H1 (cell line): ENCODE results near the gene SAFB. TPM values are rescaled to one million over a fixed set of nuclear protein-coding genes. Genes with fewer than 3 reads are reported as not detected.
A peak's percentile ranks its signal among the peaks of the same experiment; 100 is the strongest.

ENCODE experiments used
- CTCF ChIA-PET: fragments of 300-600 bp; sonication (Branson Sonifier 250); formaldehyde crosslinking; loops from one replicate; lab custom pipeline; 2021; ENCODE audit not compliant: partially characterized antibody; lab: Charles Lee
- POLR2A ChIA-PET: fragments of 300-600 bp; sonication (Branson Sonifier 250); formaldehyde crosslinking; loops from one replicate; lab custom pipeline; 2021; ENCODE audit warnings: inconsistent platforms; ENCODE audit not compliant: partially characterized antibody; lab: Charles Lee
- DNase-seq, 2 experiments: peaks; one replicate each; pipeline versions ENCODE4 v3.0.0 to v3.0.0-alpha.2; 2010 to 2022; ENCODE audit warnings: low spot score in 2 of 2, low read depth in 1 of 2, mixed read lengths in 1 of 2
- FAIRE-seq: peaks from 2 replicates; lab custom pipeline; 2011; peaks lifted over from hg19 to GRCh38; lab: Jason Lieb, UNC
- H2AFZ ChIP-seq: 2 replicates; pipeline ENCODE4 v1.8.1; 2012; ENCODE audit warnings: low read length, inconsistent platforms
- H2AK5ac ChIP-seq: 2 replicates; pipeline ENCODE4 v1.6.1; 2013; ENCODE audit warnings: low read depth, low read length
- H2BK120ac ChIP-seq: replicated peaks from 2 replicates; pipeline ENCODE3; 2013; ENCODE audit warnings: low read depth, low read length, inconsistent platforms
- H2BK12ac ChIP-seq: 2 replicates; pipeline ENCODE4 v1.6.1; 2013; ENCODE audit warnings: low read depth, low read length
- H2BK15ac ChIP-seq: 2 replicates; pipeline ENCODE4 v1.6.1; 2013; ENCODE audit warnings: low read length
- H2BK20ac ChIP-seq: 2 replicates; pipeline ENCODE4 v1.6.1; 2013; ENCODE audit warnings: low read length
- H2BK5ac ChIP-seq: 2 replicates; pipeline ENCODE4 v1.6.1; 2013; ENCODE audit warnings: low read depth, low read length
- H3K14ac ChIP-seq: 2 replicates; pipeline ENCODE4 v1.6.1; 2013; ENCODE audit warnings: inconsistent platforms; ENCODE audit not compliant: insufficient read length
- H3K18ac ChIP-seq: 2 replicates; pipeline ENCODE4 v1.6.1; 2013; ENCODE audit warnings: low read length; ENCODE audit errors: extremely low read depth
- H3K23ac ChIP-seq: 2 replicates; pipeline ENCODE4 v1.6.1; 2013; ENCODE audit warnings: inconsistent platforms; ENCODE audit not compliant: insufficient read length
- H3K23me2 ChIP-seq: 2 replicates; pipeline ENCODE4 v1.6.1; 2013; ENCODE audit warnings: low read depth, low read length
- H3K27ac ChIP-seq: 2 replicates; pipeline ENCODE4 v1.6.1; 2011; ENCODE audit warnings: low read depth, low read length, inconsistent platforms
- H3K27me3 ChIP-seq, 4 experiments: replicated peaks in 1 of 4; 1 replicate in 1 of 4; 2 replicates in 3 of 4; pipeline versions ENCODE4 v1.6.1 to v1.8.1; 2011 to 2013; ENCODE audit warnings: low read length in 3 of 4, mild to moderate bottlenecking in 3 of 4, inconsistent platforms in 2 of 4, mixed read lengths in 2 of 4, moderate library complexity in 1 of 4; ENCODE audit not compliant: control insufficient read depth in 3 of 4, insufficient read depth in 3 of 4; ENCODE audit errors: extremely low read depth in 1 of 4
- H3K36me3 ChIP-seq, 4 experiments: 2 replicates each; pipeline versions ENCODE4 v1.6.1 to v1.8.1; 2011 to 2013; ENCODE audit warnings: mild to moderate bottlenecking in 4 of 4, low read length in 3 of 4, moderate library complexity in 2 of 4, control low read depth in 1 of 4, inconsistent platforms in 1 of 4; ENCODE audit not compliant: insufficient read depth in 4 of 4, control insufficient read depth in 2 of 4
- H3K4ac ChIP-seq: replicated peaks from 2 replicates; pipeline ENCODE3; 2013; ENCODE audit warnings: low read length, low read depth, mixed read lengths, inconsistent platforms; ENCODE audit not compliant: insufficient read length
- H3K4me1 ChIP-seq, 4 experiments: replicated peaks in 1 of 4; 1 replicate in 1 of 4; 2 replicates in 3 of 4; pipeline versions ENCODE4 v1.6.1 to v1.8.1; 2011 to 2013; ENCODE audit warnings: low read length in 3 of 4, inconsistent platforms in 2 of 4, mixed read lengths in 1 of 4; ENCODE audit not compliant: insufficient read depth in 4 of 4, control insufficient read depth in 3 of 4
- H3K4me2 ChIP-seq, 2 experiments: 2 replicates each; pipeline versions ENCODE4 v1.6.1 to v1.8.1; 2011 to 2013; ENCODE audit warnings: low read depth in 2 of 2, low read length in 2 of 2, control low read depth in 1 of 2, inconsistent platforms in 1 of 2, mild to moderate bottlenecking in 1 of 2; ENCODE audit not compliant: insufficient read depth in 1 of 2
- H3K4me3 ChIP-seq, 4 experiments: fragments of 200-600, 300-600 bp in 1 of 4; sonication (generic), shearing (Covaris generic), sonication (Bioruptor Twin) in 1 of 4; 2 replicates each; pipeline versions ENCODE4 v1.5.1 to v1.8.1; 2011 to 2016; ENCODE audit warnings: low read length in 4 of 4, low read depth in 3 of 4, control low read depth in 2 of 4, inconsistent platforms in 2 of 4, mild to moderate bottlenecking in 2 of 4, mixed read lengths in 1 of 4, moderate library complexity in 1 of 4; ENCODE audit not compliant: insufficient read depth in 2 of 4; ENCODE audit errors: extremely low read depth in 1 of 4
- H3K56ac ChIP-seq: replicated peaks from 2 replicates; pipeline ENCODE3; 2013; ENCODE audit warnings: low read depth, mild to moderate bottlenecking, mixed read lengths, low read length, inconsistent platforms; ENCODE audit not compliant: insufficient read length
- H3K79me1 ChIP-seq: 2 replicates; pipeline ENCODE4 v1.6.1; 2013; ENCODE audit warnings: low read depth, low read length, control low read depth
- H3K79me2 ChIP-seq, 2 experiments: 2 replicates each; pipeline versions ENCODE4 v1.6.1 to v1.8.1; 2012 to 2013; ENCODE audit warnings: low read length in 2 of 2, mild to moderate bottlenecking in 2 of 2, inconsistent platforms in 1 of 2; ENCODE audit not compliant: insufficient read depth in 2 of 2, control insufficient read depth in 1 of 2
- H3K9ac ChIP-seq, 4 experiments: replicated peaks in 1 of 4; 1 replicate in 1 of 4; 2 replicates in 3 of 4; pipeline versions ENCODE4 v1.6.1 to v1.8.1; 2011 to 2013; ENCODE audit warnings: low read depth in 3 of 4, low read length in 3 of 4, control low read depth in 2 of 4, mild to moderate bottlenecking in 2 of 4, moderate library complexity in 2 of 4, inconsistent platforms in 1 of 4; ENCODE audit errors: extremely low read depth in 1 of 4
- H3K9me3 ChIP-seq, 2 experiments: 2 replicates each; pipeline versions ENCODE4 v1.6.1 to v1.8.1; 2012 to 2013; ENCODE audit warnings: mild to moderate bottlenecking in 2 of 2, moderate library complexity in 2 of 2, control low read depth in 1 of 2, inconsistent platforms in 1 of 2, low read depth in 1 of 2, low read length in 1 of 2, mixed read lengths in 1 of 2; ENCODE audit not compliant: insufficient read depth in 2 of 2
- H4K20me1 ChIP-seq, 2 experiments: replicated peaks in 1 of 2; 2 replicates each; pipeline versions ENCODE3 to v1.8.1; 2011 to 2013; ENCODE audit warnings: inconsistent platforms in 2 of 2, low read length in 2 of 2, mild to moderate bottlenecking in 1 of 2; ENCODE audit not compliant: insufficient read depth in 2 of 2, control insufficient read depth in 1 of 2
- H4K5ac ChIP-seq: 2 replicates; pipeline ENCODE4 v1.6.1; 2013; ENCODE audit warnings: low read length, low read depth, mixed read lengths, inconsistent platforms; ENCODE audit not compliant: insufficient read length
- H4K8ac ChIP-seq: 2 replicates; pipeline ENCODE4 v1.8.0; 2013; ENCODE audit warnings: mild to moderate bottlenecking, moderate library complexity, low read length, inconsistent platforms; ENCODE audit not compliant: insufficient read depth; ENCODE audit errors: extremely low read depth
- H4K91ac ChIP-seq: replicated peaks from 2 replicates; pipeline ENCODE3; 2013; ENCODE audit warnings: low read length, mixed read lengths, inconsistent platforms; ENCODE audit not compliant: insufficient read length
- CBX5 ChIP-seq: fragments of 300-800, 300-1000 bp; sonication (generic); IDR thresholded peaks from 2 replicates; pipeline ENCODE4 v1.7.1; 2016; ENCODE audit warnings: antibody characterized with exemption, low read length, low read depth
- CREB1 ChIP-seq: IDR thresholded peaks from 2 replicates; pipeline ENCODE4 v1.6.1; 2012; ENCODE audit warnings: inconsistent platforms
- GABPA ChIP-seq: IDR thresholded peaks from 2 replicates; pipeline ENCODE4 v1.6.1; 2011; ENCODE audit warnings: mild to moderate bottlenecking, low read length, moderate library complexity, borderline replicate concordance; ENCODE audit not compliant: insufficient read depth
- KDM4A ChIP-seq: IDR thresholded peaks from one replicate; pipeline ENCODE4 v1.7.1; 2012; ENCODE audit warnings: low read depth, mild to moderate bottlenecking, moderate library complexity, low read length, inconsistent platforms; ENCODE audit not compliant: severe bottlenecking
- RNF2 ChIP-seq: fragments of 200-900, 300-1000 bp; sonication (generic); IDR thresholded peaks from 2 replicates; pipeline ENCODE4 v1.7.1; 2016; ENCODE audit warnings: borderline replicate concordance, low read depth, mild to moderate bottlenecking, antibody characterized with exemption, low read length; ENCODE audit not compliant: poor library complexity, severe bottlenecking; ENCODE audit errors: missing control alignments
- SIN3A ChIP-seq, 2 experiments: IDR thresholded peaks in 1 of 2; conservative IDR thresholded peaks in 1 of 2; 2 replicates each; pipeline ENCODE4 v1.6.1; 2011 to 2012; ENCODE audit warnings: low read length in 2 of 2, improper control_type of control experiment in 1 of 2, low read depth in 1 of 2, mild to moderate bottlenecking in 1 of 2
- ZNF274 ChIP-seq: IDR thresholded peaks from 2 replicates; pipeline ENCODE4 v1.7.0; 2012; ENCODE audit warnings: low read length, borderline replicate concordance; ENCODE audit errors: extremely low read depth
- WGBS, 2 experiments: shearing (Covaris generic) in 1 of 2; methylation state at CpG; one replicate each; pipeline versions ENCODE4 v1.1.6 to v1.1.7; 2013 to 2015; ENCODE audit warnings: low lambda C conversion rate in 2 of 2, mixed read lengths in 2 of 2, inconsistent platforms in 1 of 2, low coverage in 1 of 2, missing lambda C conversion rate in 1 of 2; ENCODE audit not compliant: insufficient replicate concordance in 2 of 2, insufficient coverage in 1 of 2, insufficient read length in 1 of 2; ENCODE audit errors: extremely low coverage in 1 of 2, missing lambda C conversion rate in 1 of 2; 5-methylcytosine and 5-hydroxymethylcytosine counted together
- polyA plus RNA-seq, 7 experiments: library from polyadenylated mRNA; depleted of rRNA in 3 of 7; stranded (reverse) in 5 of 7; unstranded in 2 of 7; fragments of >200 nt in 5 of 7; fragments of 200-250 nt in 2 of 7; gene quantifications; 1 replicate in 5 of 7; 2 replicates in 1 of 7; 4 replicates in 1 of 7; pipeline versions ENCODE4 v1.2.1 to v1.2.3, GENCODE V29; 2011 to 2013; ENCODE audit warnings: missing spikeins in 2 of 7, mixed read lengths in 2 of 7
- total RNA-seq: library from RNA; stranded (reverse); fragmentation: NEBNext Ultra II Directional; extraction: Animal tissue kit (Norgen Biotek cat#: 25700); gene quantifications from 2 replicates; pipeline ENCODE4 v1.2.1, GENCODE V29; 2021
- TF ChIP-seq, protein P1 (sequence below): IDR thresholded peaks from 2 replicates; pipeline ENCODE4 v1.6.1; 2011; ENCODE audit warnings: low read depth, mild to moderate bottlenecking, low read length; ENCODE audit not compliant: insufficient read depth

SAFB gene
- total and polyA plus RNA-seq, 2 of the 8 experiments (the other 6 are each of a cell fraction or from before 2014, with no cell fraction given), result 27.0 to 110 TPM

GRCh38 chr19:5717215-5717935, 94.5 kb downstream of the SAFB start:
- no peak overlapping the region for H4K5ac ChIP-seq
- peaks cover 10 to 13% of the 10 kb centered on the region in 2 experiments for H4K20me1 ChIP-seq
- no peak overlapping the region for H3K23ac ChIP-seq
- H2BK120ac ChIP-seq, result no peak overlapping the region
- H2BK12ac ChIP-seq, result no peak overlapping the region
- no peak overlapping the region for H3K14ac ChIP-seq
- peaks cover 13% of the 10 kb centered on the region for H3K79me1 ChIP-seq
- no peaks in the 10 kb centered on the region; a peak in 2 of 7 replicates for H3K4me1 ChIP-seq
- H3K18ac ChIP-seq, result no peak overlapping the region
- H4K8ac ChIP-seq, result no peak overlapping the region
- DNase-seq (no peak), FAIRE-seq (no peak)
- H2BK15ac ChIP-seq, result no peak overlapping the region
- no peak overlapping the region for H3K56ac ChIP-seq
- no peak overlapping the region for H4K91ac ChIP-seq
- peak overlapping the region; percentile 37 to 55; a peak in 2 of 4 replicates for H3K4me2 ChIP-seq
- H3K9ac ChIP-seq, result no peak overlapping the region; a peak in 1 of 7 replicates
- H2AK5ac ChIP-seq, result no peak overlapping the region
- no peak overlapping the region for H2AFZ ChIP-seq
- H2BK20ac ChIP-seq, result no peak overlapping the region
- H3K27ac ChIP-seq, result no peak overlapping the region; the same call in 1 of the 2 replicates
- no peaks in the 10 kb centered on the region for H3K9me3 ChIP-seq
- no peak for TF ChIP-seq SIN3A (conservative IDR thresholded peaks at IDR 0.05 in 1 of 2, IDR thresholded peaks at IDR 0.05 in 1 of 2; ENCODE audit: low read depth in 1 of 2, low read length in 2 of 2)
- TF ChIP-seq ZNF274, result no peak
- TF ChIP-seq, protein P1, sequence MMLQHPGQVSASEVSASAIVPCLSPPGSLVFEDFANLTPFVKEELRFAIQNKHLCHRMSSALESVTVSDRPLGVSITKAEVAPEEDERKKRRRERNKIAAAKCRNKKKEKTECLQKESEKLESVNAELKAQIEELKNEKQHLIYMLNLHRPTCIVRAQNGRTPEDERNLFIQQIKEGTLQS, result no peak
- no peak for TF ChIP-seq KDM4A
- no peak for TF ChIP-seq RNF2
- TF ChIP-seq GABPA, result no peak
- TF ChIP-seq CBX5, result no peak
- no peak for TF ChIP-seq CREB1
- H3K36me3 ChIP-seq, result peaks cover 12 to 27% (median 20%) of the 10 kb centered on the region in 4 experiments
- 94% methylated on average over 7 of the region's 8 CpGs; no CpG with 5 or more reads in 1 of the 2 experiments for WGBS, 2 experiments
- no peak overlapping the region for H2BK5ac ChIP-seq
- peaks cover 34 to 49% of the 10 kb centered on the region in 2 experiments for H3K79me2 ChIP-seq
- H3K23me2 ChIP-seq, result peaks cover 7% of the 10 kb centered on the region
- H3K27me3 ChIP-seq, result no peaks in the 10 kb centered on the region
- ChIA-PET CTCF (interaction anchor here (1.2 to 4.0 kb wide), 2 partner anchors 10 to 28 kb away, joined by 3 to 17 read pairs; partner anchors contain the start of gene RPL36), POLR2A (interaction anchor here (0.7 to 22.4 kb wide), 9 partner anchors 9 to 96 kb away, joined by 3 to 620 read pairs (median 18); partner anchors contain the start of genes DUS3L, RPL36, SAFB and SAFB2)
- no peak overlapping the region for H3K4ac ChIP-seq
- H3K4me3 ChIP-seq, result no peak overlapping the region
